K562 (cell line): ENCODE data around the gene ZNF335. TPM values are rescaled to one million over a fixed set of nuclear protein-coding genes. Genes with fewer than 3 reads are reported as not detected.

Experiments
- ADNP ChIP-seq: fragments of 200-800 bp; sonication (Bioruptor generic); IDR thresholded peaks from 2 replicates; pipeline ENCODE4 v1.6.1; 2016; ENCODE audit warnings: missing genetic modification characterization, missing compliant biosample characterization
- BCOR ChIP-seq: fragments of 450-650 bp; IDR thresholded peaks from 2 replicates; pipeline ENCODE4 v1.6.1; 2016
- FIP1L1 ChIP-seq: fragments of 200-400 bp; formaldehyde crosslinking; IDR thresholded peaks from 2 replicates; pipeline ENCODE4 v1.6.1; 2018; ENCODE audit warnings: mild to moderate bottlenecking, low read depth, low read length; ENCODE audit not compliant: poor library complexity, severe bottlenecking
- IRF2 ChIP-seq: sonication (generic); formaldehyde crosslinking; IDR thresholded peaks from 2 replicates; pipeline ENCODE4 v1.8.1; 2022; ENCODE audit warnings: mild to moderate bottlenecking, missing genetic modification reagents
- KLF13 ChIP-seq: fragments of 450-650 bp; IDR thresholded peaks from 2 replicates; pipeline ENCODE4 v1.6.1; 2016; ENCODE audit warnings: missing genetic modification characterization, low read depth, mild to moderate bottlenecking, missing compliant biosample characterization, moderate library complexity, borderline replicate concordance
- MAFK ChIP-seq: IDR thresholded peaks from 2 replicates; pipeline ENCODE4 v1.6.1; 2011; ENCODE audit warnings: low read length, improper control_type of control experiment
- TCFL5 ChIP-seq: fragments of 250-450 bp; sonication (Bioruptor Pico); conservative IDR thresholded peaks from 2 replicates; pipeline ENCODE4 v1.6.1; 2021; ENCODE audit warnings: mild to moderate bottlenecking, moderate library complexity, matching md5 sums
- ZNF12 ChIP-seq: sonication (generic); formaldehyde crosslinking; IDR thresholded peaks from 2 replicates; pipeline ENCODE4 v1.4.0; 2020; ENCODE audit warnings: mild to moderate bottlenecking, missing genetic modification reagents
- ZNF175 ChIP-seq: fragments of 200-800 bp; sonication (Bioruptor generic); IDR thresholded peaks from 2 replicates; pipeline ENCODE4 v1.6.1; 2016; ENCODE audit warnings: low read depth, mild to moderate bottlenecking, missing genetic modification characterization, missing compliant biosample characterization
- ZNF316 ChIP-seq: fragments of 450-650 bp; IDR thresholded peaks from 2 replicates; pipeline ENCODE4 v1.6.1; 2016
- ZNF444 ChIP-seq: fragments of 250-450 bp; sonication (Bioruptor Pico); IDR thresholded peaks from 2 replicates; pipeline ENCODE4 v1.4.0; 2020; ENCODE audit warnings: mild to moderate bottlenecking, moderate library complexity
- polyA plus RNA-seq, 8 experiments: library from polyadenylated mRNA; depleted of rRNA in 4 of 8; stranded (reverse) in 5 of 8; unstranded in 3 of 8; fragments of >200 nt; fragmentation: Nextera tagmentation in 2 of 8; fragmentation: Illumina TruSeq in 1 of 8; extraction: Ambion mirVana in 2 of 8; extraction: Trizol in 1 of 8; gene quantifications; 2 replicates each; pipeline versions ENCODE4 v1.2.1 to v1.2.3, GENCODE V29; 2011 to 2014; ENCODE audit warnings: inconsistent platforms in 1 of 8, missing spikeins in 1 of 8
- total RNA-seq, 7 experiments: library from RNA; depleted of rRNA in 6 of 7; stranded (reverse); fragments of >200 nt in 6 of 7; fragmentation: Illumina TruSeq in 2 of 7; extraction: Trizol in 2 of 7; gene quantifications; 2 replicates each; pipeline versions ENCODE4 v1.2.1 to v1.2.3, GENCODE V29; 2011 to 2021; ENCODE audit warnings: low replicate concordance in 1 of 7
- TF ChIP-seq, protein P1 (sequence below), 2 experiments: IDR thresholded peaks; 2 replicates each; pipeline ENCODE4 v1.6.1; 2012; ENCODE audit warnings: improper control_type of control experiment in 2 of 2, low read depth in 2 of 2, low read length in 2 of 2, borderline replicate concordance in 1 of 2
- TF ChIP-seq, protein P2 (sequence below): fragments of 450-650 bp; formaldehyde crosslinking; IDR thresholded peaks from 2 replicates; pipeline ENCODE4 v1.4.0; 2022; ENCODE audit warnings: missing genetic modification characterization
- TF ChIP-seq, protein P3 (sequence below): fragments of 250-450 bp; sonication (Bioruptor Pico); IDR thresholded peaks from 2 replicates; pipeline ENCODE4 v1.4.0; 2020
- TF ChIP-seq, protein P4 (sequence below): fragments of 250-450 bp; sonication (Bioruptor Pico); IDR thresholded peaks from 2 replicates; pipeline ENCODE4 v1.5.0; 2021; ENCODE audit warnings: mild to moderate bottlenecking, borderline replicate concordance

The ZNF335 gene
- total and polyA plus RNA-seq, 9 of the 15 experiments (the other 6 are each of a cell fraction or from before 2014, with no cell fraction given) = 0.39 to 16.0 (median 7.6) TPM

DNA sequence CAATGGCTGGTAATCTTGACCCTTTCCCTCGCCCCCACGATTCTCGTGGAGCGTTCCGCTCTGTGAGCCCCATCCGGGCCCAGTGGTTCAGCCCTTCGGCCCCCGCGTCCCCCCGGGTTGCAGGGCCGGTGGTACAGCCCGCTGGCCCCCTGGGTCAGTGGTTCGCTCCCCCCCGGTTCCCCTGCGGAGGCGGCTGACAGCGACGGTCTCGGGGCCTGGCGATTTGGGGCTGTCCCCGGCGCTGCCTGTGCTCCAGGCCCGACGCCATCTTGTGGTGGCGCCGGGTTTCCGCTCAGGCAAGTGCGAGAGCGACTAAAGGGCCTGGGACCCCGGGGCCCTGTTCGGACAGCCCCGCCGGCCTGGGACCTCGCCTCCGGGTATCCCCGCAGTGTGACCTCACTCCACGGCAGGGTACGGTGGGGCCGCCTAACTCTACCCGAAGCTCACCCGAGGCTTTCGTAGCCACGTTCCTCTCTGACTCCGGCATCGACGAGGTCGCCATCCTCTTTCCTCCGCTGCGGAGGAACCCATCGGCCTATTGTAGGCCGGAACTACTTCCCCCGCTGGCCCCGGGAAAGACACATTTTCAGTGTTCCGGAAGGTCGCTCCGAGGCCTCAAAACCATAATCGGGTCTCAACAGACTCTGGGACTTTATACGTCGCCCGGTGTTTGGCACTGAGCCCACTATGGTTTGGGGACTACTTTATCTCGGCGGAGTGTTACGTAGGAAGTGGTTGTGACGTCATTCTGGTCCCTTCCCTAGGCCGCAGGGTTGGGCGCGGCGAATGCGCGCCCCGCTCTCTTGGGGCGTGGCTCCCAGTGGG is at the start of gene ZNF335 (continued):
- TF ChIP-seq, protein P1, sequence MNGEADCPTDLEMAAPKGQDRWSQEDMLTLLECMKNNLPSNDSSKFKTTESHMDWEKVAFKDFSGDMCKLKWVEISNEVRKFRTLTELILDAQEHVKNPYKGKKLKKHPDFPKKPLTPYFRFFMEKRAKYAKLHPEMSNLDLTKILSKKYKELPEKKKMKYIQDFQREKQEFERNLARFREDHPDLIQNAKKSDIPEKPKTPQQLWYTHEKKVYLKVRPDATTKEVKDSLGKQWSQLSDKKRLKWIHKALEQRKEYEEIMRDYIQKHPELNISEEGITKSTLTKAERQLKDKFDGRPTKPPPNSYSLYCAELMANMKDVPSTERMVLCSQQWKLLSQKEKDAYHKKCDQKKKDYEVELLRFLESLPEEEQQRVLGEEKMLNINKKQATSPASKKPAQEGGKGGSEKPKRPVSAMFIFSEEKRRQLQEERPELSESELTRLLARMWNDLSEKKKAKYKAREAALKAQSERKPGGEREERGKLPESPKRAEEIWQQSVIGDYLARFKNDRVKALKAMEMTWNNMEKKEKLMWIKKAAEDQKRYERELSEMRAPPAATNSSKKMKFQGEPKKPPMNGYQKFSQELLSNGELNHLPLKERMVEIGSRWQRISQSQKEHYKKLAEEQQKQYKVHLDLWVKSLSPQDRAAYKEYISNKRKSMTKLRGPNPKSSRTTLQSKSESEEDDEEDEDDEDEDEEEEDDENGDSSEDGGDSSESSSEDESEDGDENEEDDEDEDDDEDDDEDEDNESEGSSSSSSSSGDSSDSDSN (IDR thresholded peaks at IDR 0.05; ENCODE audit: borderline replicate concordance in 1 of 2, low read depth in 2 of 2, low read length in 2 of 2) = no peak
- TF ChIP-seq ZNF12 (no peak), IRF2 (CRISPR knock-in tag) (no peak), ZNF444 (CRISPR knock-in tag) (no peak), KLF13 (tag) (peak; percentile 62; the same call in 1 of the 2 replicates), ZNF316 (no peak), FIP1L1 (peak; percentile 90), TCFL5 (CRISPR knock-in tag) (no peak), MAFK (peak; percentile 23; the same call in 1 of the 2 replicates), BCOR (no peak; the same call in 1 of the 2 replicates), ADNP (peak; percentile 90), ZNF175 (no peak; the same call in none of the 2 replicates)
- TF ChIP-seq, protein P2, sequence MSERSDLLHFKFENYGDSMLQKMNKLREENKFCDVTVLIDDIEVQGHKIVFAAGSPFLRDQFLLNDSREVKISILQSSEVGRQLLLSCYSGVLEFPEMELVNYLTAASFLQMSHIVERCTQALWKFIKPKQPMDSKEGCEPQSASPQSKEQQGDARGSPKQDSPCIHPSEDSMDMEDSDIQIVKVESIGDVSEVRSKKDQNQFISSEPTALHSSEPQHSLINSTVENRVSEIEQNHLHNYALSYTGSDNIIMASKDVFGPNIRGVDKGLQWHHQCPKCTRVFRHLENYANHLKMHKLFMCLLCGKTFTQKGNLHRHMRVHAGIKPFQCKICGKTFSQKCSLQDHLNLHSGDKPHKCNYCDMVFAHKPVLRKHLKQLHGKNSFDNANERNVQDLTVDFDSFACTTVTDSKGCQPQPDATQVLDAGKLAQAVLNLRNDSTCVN (CRISPR knock-in tag) = no peak
- TF ChIP-seq, protein P3, sequence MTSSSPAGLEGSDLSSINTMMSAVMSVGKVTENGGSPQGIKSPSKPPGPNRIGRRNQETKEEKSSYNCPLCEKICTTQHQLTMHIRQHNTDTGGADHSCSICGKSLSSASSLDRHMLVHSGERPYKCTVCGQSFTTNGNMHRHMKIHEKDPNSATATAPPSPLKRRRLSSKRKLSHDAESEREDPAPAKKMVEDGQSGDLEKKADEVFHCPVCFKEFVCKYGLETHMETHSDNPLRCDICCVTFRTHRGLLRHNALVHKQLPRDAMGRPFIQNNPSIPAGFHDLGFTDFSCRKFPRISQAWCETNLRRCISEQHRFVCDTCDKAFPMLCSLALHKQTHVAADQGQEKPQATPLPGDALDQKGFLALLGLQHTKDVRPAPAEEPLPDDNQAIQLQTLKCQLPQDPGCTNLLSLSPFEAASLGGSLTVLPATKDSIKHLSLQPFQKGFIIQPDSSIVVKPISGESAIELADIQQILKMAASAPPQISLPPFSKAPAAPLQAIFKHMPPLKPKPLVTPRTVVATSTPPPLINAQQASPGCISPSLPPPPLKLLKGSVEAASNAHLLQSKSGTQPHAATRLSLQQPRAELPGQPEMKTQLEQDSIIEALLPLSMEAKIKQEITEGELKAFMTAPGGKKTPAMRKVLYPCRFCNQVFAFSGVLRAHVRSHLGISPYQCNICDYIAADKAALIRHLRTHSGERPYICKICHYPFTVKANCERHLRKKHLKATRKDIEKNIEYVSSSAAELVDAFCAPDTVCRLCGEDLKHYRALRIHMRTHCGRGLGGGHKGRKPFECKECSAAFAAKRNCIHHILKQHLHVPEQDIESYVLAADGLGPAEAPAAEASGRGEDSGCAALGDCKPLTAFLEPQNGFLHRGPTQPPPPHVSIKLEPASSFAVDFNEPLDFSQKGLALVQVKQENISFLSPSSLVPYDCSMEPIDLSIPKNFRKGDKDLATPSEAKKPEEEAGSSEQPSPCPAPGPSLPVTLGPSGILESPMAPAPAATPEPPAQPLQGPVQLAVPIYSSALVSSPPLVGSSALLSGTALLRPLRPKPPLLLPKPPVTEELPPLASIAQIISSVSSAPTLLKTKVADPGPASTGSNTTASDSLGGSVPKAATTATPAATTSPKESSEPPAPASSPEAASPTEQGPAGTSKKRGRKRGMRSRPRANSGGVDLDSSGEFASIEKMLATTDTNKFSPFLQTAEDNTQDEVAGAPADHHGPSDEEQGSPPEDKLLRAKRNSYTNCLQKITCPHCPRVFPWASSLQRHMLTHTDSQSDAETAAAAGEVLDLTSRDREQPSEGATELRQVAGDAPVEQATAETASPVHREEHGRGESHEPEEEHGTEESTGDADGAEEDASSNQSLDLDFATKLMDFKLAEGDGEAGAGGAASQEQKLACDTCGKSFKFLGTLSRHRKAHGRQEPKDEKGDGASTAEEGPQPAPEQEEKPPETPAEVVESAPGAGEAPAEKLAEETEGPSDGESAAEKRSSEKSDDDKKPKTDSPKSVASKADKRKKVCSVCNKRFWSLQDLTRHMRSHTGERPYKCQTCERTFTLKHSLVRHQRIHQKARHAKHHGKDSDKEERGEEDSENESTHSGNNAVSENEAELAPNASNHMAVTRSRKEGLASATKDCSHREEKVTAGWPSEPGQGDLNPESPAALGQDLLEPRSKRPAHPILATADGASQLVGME (CRISPR knock-in tag) = peak; percentile 82; the same call in 1 of the 2 replicates
- TF ChIP-seq, protein P4, sequence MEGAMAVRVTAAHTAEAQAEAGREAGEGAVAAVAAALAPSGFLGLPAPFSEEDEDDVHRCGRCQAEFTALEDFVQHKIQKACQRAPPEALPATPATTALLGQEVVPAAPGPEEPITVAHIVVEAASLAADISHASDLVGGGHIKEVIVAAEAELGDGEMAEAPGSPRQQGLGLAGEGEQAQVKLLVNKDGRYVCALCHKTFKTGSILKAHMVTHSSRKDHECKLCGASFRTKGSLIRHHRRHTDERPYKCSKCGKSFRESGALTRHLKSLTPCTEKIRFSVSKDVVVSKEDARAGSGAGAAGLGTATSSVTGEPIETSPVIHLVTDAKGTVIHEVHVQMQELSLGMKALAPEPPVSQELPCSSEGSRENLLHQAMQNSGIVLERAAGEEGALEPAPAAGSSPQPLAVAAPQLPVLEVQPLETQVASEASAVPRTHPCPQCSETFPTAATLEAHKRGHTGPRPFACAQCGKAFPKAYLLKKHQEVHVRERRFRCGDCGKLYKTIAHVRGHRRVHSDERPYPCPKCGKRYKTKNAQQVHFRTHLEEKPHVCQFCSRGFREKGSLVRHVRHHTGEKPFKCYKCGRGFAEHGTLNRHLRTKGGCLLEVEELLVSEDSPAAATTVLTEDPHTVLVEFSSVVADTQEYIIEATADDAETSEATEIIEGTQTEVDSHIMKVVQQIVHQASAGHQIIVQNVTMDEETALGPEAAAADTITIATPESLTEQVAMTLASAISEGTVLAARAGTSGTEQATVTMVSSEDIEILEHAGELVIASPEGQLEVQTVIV (CRISPR knock-in tag) = no peak
